ENCODE results near the gene PLEKHH3.

DNA sequence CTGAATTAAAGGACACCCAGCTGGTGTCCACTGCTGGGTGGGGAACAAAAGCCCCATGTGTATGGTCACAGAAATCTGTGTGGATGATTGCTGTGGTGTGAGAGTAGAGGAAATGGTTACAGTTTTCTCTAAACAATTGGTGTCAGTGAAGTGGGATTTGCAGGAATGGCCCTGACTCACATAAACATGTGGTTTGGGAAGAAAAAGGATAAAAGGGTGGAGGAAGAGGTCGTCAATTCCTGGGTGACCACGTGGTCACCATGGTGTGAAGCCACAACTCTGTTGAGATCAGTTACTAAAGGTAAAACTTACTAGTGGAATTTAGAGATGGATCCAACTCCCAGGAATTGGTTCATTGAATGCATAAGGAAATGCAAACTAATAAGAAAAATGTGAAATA lies 21.3 kb downstream of the PLEKHH3 start:
- TF ChIP-seq POLR2A (IDR thresholded peaks at IDR 0.05) (no peak), POLR2AphosphoS5 (IDR thresholded peaks at IDR 0.05) (no peak)
- TF ChIP-seq, protein P1, sequence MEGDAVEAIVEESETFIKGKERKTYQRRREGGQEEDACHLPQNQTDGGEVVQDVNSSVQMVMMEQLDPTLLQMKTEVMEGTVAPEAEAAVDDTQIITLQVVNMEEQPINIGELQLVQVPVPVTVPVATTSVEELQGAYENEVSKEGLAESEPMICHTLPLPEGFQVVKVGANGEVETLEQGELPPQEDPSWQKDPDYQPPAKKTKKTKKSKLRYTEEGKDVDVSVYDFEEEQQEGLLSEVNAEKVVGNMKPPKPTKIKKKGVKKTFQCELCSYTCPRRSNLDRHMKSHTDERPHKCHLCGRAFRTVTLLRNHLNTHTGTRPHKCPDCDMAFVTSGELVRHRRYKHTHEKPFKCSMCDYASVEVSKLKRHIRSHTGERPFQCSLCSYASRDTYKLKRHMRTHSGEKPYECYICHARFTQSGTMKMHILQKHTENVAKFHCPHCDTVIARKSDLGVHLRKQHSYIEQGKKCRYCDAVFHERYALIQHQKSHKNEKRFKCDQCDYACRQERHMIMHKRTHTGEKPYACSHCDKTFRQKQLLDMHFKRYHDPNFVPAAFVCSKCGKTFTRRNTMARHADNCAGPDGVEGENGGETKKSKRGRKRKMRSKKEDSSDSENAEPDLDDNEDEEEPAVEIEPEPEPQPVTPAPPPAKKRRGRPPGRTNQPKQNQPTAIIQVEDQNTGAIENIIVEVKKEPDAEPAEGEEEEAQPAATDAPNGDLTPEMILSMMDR (IDR thresholded peaks at IDR 0.05), result no peak

Data from breast epithelium (tissue), 3 donors.